Thyroid gland (tissue), 4 donors: ENCODE measurements around the gene NACC1.

Experiments used
- CTCF ChIP-seq, 6 experiments: fragments of 200-600 bp in 3 of 6; fragments of 450-650 bp in 3 of 6; sonication (generic) in 3 of 6; IDR thresholded peaks; one replicate each; pipeline ENCODE4 v1.5.1; 2016 to 2019; ENCODE audit warnings: antibody characterized with exemption in 6 of 6, mild to moderate bottlenecking in 2 of 6, inconsistent platforms in 1 of 6, moderate library complexity in 1 of 6
- POLR2A ChIP-seq, 2 donors: fragments of 450-650 bp; IDR thresholded peaks; one replicate each; pipeline ENCODE4 v1.6.1; 2017; ENCODE audit warnings: antibody characterized with exemption in 2 of 2, mild to moderate bottlenecking in 2 of 2, moderate library complexity in 1 of 2

- TF ChIP-seq CTCF (IDR thresholded peaks at IDR 0.05), result no peak
- no peak for TF ChIP-seq POLR2A (IDR thresholded peaks at IDR 0.05)
Observed at GRCh38 chr19:13083627-13084026, 34.4 kb upstream of the NACC1 start.
